GM23338 (cell line): Measurements from ENCODE around the gene RNF7. TPM values are rescaled to one million over a fixed set of nuclear protein-coding genes. Genes with fewer than 3 reads are reported as not detected.

Source experiments
- ATAC-seq: fragments of 200-7000 bp; cut with Tn5 transposase; 3 replicates; pipeline ENCODE4 v1.9.1; 2020
- DNase-seq: peaks from one replicate; pipeline ENCODE4 v3.0.0-alpha.2; 2015; ENCODE audit warnings: low spot score
- H2AFZ ChIP-seq: fragments of 200-600 bp; sonication (generic); 2 replicates; pipeline ENCODE4 v1.8.0; 2016; ENCODE audit warnings: antibody characterized with exemption, mild to moderate bottlenecking, moderate library complexity
- H3F3A ChIP-seq: fragments of 200-600 bp; sonication (generic); replicated peaks from 2 replicates; pipeline ENCODE4 v1.8.0; 2017; ENCODE audit warnings: antibody characterized with exemption, mixed run types, low read depth
- H3K27ac ChIP-seq: fragments of 200-600 bp; sonication (generic); 2 replicates; pipeline ENCODE4 v1.6.1; 2016; ENCODE audit warnings: low read depth
- H3K27me3 ChIP-seq: fragments of 200-600 bp; sonication (generic); 2 replicates; pipeline ENCODE4 v1.8.0; 2016; ENCODE audit warnings: mild to moderate bottlenecking, mixed run types, moderate library complexity; ENCODE audit not compliant: insufficient read depth
- H3K36me3 ChIP-seq: fragments of 200-600 bp; sonication (generic); 2 replicates; pipeline ENCODE4 v1.8.0; 2016; ENCODE audit warnings: mild to moderate bottlenecking; ENCODE audit not compliant: insufficient read depth
- H3K4me1 ChIP-seq: fragments of 200-600 bp; sonication (generic); 2 replicates; pipeline ENCODE4 v1.8.0; 2016; ENCODE audit warnings: mild to moderate bottlenecking, moderate library complexity; ENCODE audit not compliant: insufficient read depth
- H3K4me2 ChIP-seq: fragments of 200-600 bp; sonication (generic); 2 replicates; pipeline ENCODE4 v1.7.1; 2017; ENCODE audit warnings: mixed run types
- H3K4me3 ChIP-seq: fragments of 200-600 bp; sonication (generic); 2 replicates; pipeline ENCODE4 v1.6.1; 2016; ENCODE audit warnings: mixed run types
- H3K79me2 ChIP-seq: fragments of 200-600 bp; sonication (generic); replicated peaks from 2 replicates; pipeline ENCODE4 v1.8.0; 2017; ENCODE audit warnings: mild to moderate bottlenecking; ENCODE audit not compliant: insufficient read depth
- H3K9me2 ChIP-seq: fragments of 200-600 bp; sonication (generic); 2 replicates; pipeline ENCODE4 v1.8.0; 2017; ENCODE audit not compliant: insufficient read depth
- H4K20me1 ChIP-seq: fragments of 200-600 bp; sonication (generic); replicated peaks from 2 replicates; pipeline ENCODE4 v1.8.0; 2017; ENCODE audit warnings: mild to moderate bottlenecking; ENCODE audit not compliant: insufficient read depth
- H3K27ac Mint-ChIP-seq: 2 replicates; pipeline ENCODE4 v1.8.0; 2020; ENCODE audit warnings: inconsistent platforms, mild to moderate bottlenecking, moderate library complexity, mixed read lengths
- H3K27me3 Mint-ChIP-seq: 3 replicates; pipeline ENCODE4 v1.8.0; 2022; ENCODE audit warnings: low read depth, mild to moderate bottlenecking, moderate library complexity, mixed read lengths, inconsistent platforms; ENCODE audit not compliant: insufficient read depth, poor library complexity
- H3K36me3 Mint-ChIP-seq: 3 replicates; pipeline ENCODE4 v1.8.0; 2021; ENCODE audit warnings: low read depth, mild to moderate bottlenecking, inconsistent platforms, moderate library complexity, mixed read lengths
- H3K4me1 Mint-ChIP-seq: 3 replicates; pipeline ENCODE4 v1.8.0; 2020; ENCODE audit warnings: mild to moderate bottlenecking, inconsistent platforms, mixed read lengths
- H3K4me3 Mint-ChIP-seq: 3 replicates; pipeline ENCODE4 v1.8.0; 2021; ENCODE audit warnings: moderate library complexity, mild to moderate bottlenecking, inconsistent platforms, mixed read lengths
- H3K9me3 Mint-ChIP-seq: 3 replicates; pipeline ENCODE4 v1.8.0; 2020; ENCODE audit warnings: moderate library complexity, mild to moderate bottlenecking, inconsistent platforms, mixed read lengths
- EZH2phosphoT487 ChIP-seq: fragments of 200-600 bp; sonication (generic); IDR thresholded peaks from one replicate; pipeline ENCODE4 v1.8.1; 2018; ENCODE audit warnings: antibody characterized with exemption; ENCODE audit not compliant: unreplicated experiment
- NANOG ChIP-seq: IDR thresholded peaks from 2 replicates; pipeline ENCODE4 v1.6.1; 2016; ENCODE audit warnings: antibody characterized with exemption, borderline replicate concordance
- STAT1 ChIP-seq: IDR thresholded peaks from one replicate; pipeline ENCODE4 v1.6.1; 2016; ENCODE audit warnings: antibody characterized with exemption; ENCODE audit not compliant: unreplicated experiment
- ZNF331 ChIP-seq: fragments of 250-450 bp; sonication (Bioruptor Pico); IDR thresholded peaks from 2 replicates; pipeline ENCODE4 v1.5.0; 2020; ENCODE audit warnings: low read depth, mild to moderate bottlenecking, moderate library complexity
- polyA plus RNA-seq: library from polyadenylated mRNA; unstranded; fragments of >200 nt; fragmentation: Nextera tagmentation; extraction: Ambion mirVana; gene quantifications from 2 replicates; pipeline ENCODE4 v1.2.1, GENCODE V29; 2016
- total RNA-seq: library from RNA; depleted of rRNA; stranded (reverse); fragments of >200 nt; shearing (Covaris generic); gene quantifications from 2 replicates; pipeline ENCODE4 v1.2.3, GENCODE V29; 2014
- TF ChIP-seq, protein P1 (sequence below): fragments of 250-450 bp; sonication (Bioruptor Pico); IDR thresholded peaks from 2 replicates; pipeline ENCODE4 v1.5.0; 2020; ENCODE audit warnings: mild to moderate bottlenecking, moderate library complexity
- TF ChIP-seq, protein P2 (sequence below): IDR thresholded peaks from 2 replicates; pipeline ENCODE4 v1.6.1; 2016; ENCODE audit warnings: antibody characterized with exemption

RNF7 gene
- total and polyA plus RNA-seq, 2 experiments from 2014 or later: 156 to 254 TPM

DNA sequence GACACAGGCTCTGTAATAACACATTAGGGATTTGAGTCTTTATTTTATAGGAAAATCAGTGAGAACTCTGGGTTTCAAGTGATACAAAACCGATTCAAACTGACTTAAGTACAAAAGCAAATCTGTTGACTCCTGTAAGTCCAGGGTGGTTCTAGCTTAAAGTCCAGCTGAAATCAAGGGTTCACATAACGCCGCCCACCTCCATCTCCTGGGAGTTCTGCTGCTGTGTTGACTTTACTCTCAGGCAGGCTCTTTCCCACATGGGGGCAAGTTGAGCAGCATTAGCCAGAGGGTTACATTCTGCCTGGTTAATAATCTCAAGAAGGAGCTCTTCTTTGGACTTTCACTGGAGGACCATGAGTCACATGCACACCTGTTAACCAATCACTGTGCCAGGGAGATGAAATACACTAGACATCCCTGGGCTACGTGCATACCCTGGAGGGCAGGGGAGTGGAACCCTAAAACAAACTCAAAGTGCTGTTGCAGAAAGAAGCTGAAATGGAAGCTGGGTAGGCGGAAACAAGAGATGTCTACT, 9.7 kb upstream of the RNF7 start (continued):
- TF ChIP-seq, protein P1, sequence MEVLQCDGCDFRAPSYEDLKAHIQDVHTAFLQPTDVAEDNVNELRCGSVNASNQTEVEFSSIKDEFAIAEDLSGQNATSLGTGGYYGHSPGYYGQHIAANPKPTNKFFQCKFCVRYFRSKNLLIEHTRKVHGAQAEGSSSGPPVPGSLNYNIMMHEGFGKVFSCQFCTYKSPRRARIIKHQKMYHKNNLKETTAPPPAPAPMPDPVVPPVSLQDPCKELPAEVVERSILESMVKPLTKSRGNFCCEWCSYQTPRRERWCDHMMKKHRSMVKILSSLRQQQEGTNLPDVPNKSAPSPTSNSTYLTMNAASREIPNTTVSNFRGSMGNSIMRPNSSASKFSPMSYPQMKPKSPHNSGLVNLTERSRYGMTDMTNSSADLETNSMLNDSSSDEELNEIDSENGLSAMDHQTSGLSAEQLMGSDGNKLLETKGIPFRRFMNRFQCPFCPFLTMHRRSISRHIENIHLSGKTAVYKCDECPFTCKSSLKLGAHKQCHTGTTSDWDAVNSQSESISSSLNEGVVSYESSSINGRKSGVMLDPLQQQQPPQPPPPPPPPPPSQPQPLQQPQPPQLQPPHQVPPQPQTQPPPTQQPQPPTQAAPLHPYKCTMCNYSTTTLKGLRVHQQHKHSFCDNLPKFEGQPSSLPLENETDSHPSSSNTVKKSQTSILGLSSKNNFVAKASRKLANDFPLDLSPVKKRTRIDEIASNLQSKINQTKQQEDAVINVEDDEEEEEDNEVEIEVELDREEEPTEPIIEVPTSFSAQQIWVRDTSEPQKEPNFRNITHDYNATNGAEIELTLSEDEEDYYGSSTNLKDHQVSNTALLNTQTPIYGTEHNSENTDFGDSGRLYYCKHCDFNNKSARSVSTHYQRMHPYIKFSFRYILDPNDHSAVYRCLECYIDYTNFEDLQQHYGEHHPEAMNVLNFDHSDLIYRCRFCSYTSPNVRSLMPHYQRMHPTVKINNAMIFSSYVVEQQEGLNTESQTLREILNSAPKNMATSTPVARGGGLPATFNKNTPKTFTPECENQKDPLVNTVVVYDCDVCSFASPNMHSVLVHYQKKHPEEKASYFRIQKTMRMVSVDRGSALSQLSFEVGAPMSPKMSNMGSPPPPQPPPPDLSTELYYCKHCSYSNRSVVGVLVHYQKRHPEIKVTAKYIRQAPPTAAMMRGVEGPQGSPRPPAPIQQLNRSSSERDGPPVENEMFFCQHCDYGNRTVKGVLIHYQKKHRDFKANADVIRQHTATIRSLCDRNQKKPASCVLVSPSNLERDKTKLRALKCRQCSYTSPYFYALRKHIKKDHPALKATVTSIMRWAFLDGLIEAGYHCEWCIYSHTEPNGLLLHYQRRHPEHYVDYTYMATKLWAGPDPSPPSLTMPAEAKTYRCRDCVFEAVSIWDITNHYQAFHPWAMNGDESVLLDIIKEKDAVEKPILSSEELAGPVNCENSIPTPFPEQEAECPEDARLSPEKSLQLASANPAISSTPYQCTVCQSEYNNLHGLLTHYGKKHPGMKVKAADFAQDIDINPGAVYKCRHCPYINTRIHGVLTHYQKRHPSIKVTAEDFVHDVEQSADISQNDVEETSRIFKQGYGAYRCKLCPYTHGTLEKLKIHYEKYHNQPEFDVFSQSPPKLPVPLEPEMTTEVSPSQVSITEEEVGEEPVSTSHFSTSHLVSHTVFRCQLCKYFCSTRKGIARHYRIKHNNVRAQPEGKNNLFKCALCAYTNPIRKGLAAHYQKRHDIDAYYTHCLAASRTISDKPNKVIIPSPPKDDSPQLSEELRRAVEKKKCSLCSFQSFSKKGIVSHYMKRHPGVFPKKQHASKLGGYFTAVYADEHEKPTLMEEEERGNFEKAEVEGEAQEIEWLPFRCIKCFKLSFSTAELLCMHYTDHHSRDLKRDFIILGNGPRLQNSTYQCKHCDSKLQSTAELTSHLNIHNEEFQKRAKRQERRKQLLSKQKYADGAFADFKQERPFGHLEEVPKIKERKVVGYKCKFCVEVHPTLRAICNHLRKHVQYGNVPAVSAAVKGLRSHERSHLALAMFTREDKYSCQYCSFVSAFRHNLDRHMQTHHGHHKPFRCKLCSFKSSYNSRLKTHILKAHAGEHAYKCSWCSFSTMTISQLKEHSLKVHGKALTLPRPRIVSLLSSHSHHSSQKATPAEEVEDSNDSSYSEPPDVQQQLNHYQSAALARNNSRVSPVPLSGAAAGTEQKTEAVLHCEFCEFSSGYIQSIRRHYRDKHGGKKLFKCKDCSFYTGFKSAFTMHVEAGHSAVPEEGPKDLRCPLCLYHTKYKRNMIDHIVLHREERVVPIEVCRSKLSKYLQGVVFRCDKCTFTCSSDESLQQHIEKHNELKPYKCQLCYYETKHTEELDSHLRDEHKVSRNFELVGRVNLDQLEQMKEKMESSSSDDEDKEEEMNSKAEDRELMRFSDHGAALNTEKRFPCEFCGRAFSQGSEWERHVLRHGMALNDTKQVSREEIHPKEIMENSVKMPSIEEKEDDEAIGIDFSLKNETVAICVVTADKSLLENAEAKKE (CRISPR knock-in tag): no peak
- TF ChIP-seq ZNF331 (CRISPR knock-in tag): no peak
- TF ChIP-seq, protein P2, sequence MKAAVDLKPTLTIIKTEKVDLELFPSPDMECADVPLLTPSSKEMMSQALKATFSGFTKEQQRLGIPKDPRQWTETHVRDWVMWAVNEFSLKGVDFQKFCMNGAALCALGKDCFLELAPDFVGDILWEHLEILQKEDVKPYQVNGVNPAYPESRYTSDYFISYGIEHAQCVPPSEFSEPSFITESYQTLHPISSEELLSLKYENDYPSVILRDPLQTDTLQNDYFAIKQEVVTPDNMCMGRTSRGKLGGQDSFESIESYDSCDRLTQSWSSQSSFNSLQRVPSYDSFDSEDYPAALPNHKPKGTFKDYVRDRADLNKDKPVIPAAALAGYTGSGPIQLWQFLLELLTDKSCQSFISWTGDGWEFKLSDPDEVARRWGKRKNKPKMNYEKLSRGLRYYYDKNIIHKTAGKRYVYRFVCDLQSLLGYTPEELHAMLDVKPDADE: no peak
- no peak for TF ChIP-seq EZH2phosphoT487
- TF ChIP-seq STAT1: no peak
- no peak for TF ChIP-seq NANOG

DNA sequence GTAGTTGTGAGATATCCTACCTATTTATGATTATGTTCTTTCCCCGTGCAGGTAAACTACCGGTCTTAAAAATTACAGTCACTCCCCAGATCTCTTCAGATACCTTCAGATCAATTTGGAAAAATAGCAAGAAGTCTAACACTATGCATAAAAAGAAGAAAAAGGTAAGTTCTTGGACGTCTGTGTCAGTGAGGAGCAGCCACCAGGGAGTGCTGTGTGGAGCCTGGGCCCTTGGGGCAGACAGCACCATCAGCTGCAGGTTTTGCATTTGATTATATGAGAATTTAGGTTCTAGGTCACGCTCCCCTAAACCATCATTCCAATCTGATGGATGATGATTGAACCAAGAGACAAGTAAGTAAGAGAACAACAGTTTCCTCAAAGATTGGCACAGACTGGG, 8.9 kb upstream of the RNF7 start:
- Histone ChIP-seq H3K9me2 (no peaks in the 10 kb centered on the region), H3K4me1 (0 out of 2 replicates have a peak, but pooled peaks cover 7% of the 10 kb centered on the region), H3K27ac (no peak overlapping the region), H3K4me2 (no peak overlapping the region), H3K79me2 (no peaks in the 10 kb centered on the region), H3F3A (no peaks in the 10 kb centered on the region), H4K20me1 (no peaks in the 10 kb centered on the region), H2AFZ (no peak overlapping the region), H3K36me3 (no peaks in the 10 kb centered on the region), H3K4me3 (no peak overlapping the region), H3K27me3 (no peaks in the 10 kb centered on the region)
- no peaks in the 10 kb centered on the region for H3K36me3 Mint-ChIP-seq
- no peaks in the 10 kb centered on the region for H3K9me3 Mint-ChIP-seq
- no peak overlapping the region for H3K27ac Mint-ChIP-seq
- no peak overlapping the region for H3K4me3 Mint-ChIP-seq
- ATAC-seq: peak; percentile 58
- H3K27me3 Mint-ChIP-seq: peaks cover 5% of the 10 kb centered on the region
- DNase-seq: peak; percentile 21
- peaks cover 2% of the 10 kb centered on the region; the same call in 2 of the 3 replicates for H3K4me1 Mint-ChIP-seq
- TF ChIP-seq, protein P1 (CRISPR knock-in tag): no peak
